ENCODE measurements around the gene GALNTL6. TPM values are rescaled to one million over a fixed set of nuclear protein-coding genes. Genes with fewer than 3 reads are reported as not detected.

The GALNTL6 gene
- total and polyA plus RNA-seq, 2 experiments from 2014 or later = 0.38 to 0.40 TPM

DNA sequence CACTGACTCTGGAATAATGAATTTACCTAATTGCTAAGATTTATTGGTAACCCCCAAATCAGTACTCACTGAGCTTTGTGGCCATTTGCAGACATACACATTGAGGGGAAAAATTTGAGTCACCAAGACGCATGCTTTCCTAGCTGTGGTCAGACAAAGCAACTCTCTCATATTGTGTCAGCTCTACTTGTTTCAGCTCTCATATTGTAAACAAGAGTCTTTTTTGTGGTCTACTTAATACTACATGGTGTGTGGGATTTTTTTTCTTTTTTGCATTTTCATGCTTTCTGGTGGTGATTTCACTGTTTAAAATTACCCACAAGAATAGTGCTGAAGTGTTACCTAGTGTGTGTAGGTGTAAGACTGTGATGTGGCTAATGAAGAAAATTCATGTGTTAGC, 927.2 kb downstream of the GALNTL6 start (continued):
- no peak for TF ChIP-seq ZNF462 (CRISPR knock-in tag; IDR thresholded peaks at IDR 0.05)

GRCh38 chr4:172750910-172751309, 937.7 kb downstream of the GALNTL6 start:
- Mint-ChIP-seq H3K4me1 (peaks cover 5% of the 10 kb centered on the region; the same call in 2 of the 3 replicates), H3K27me3 (ENCODE audit: insufficient read depth, low read depth, poor library complexity) (peaks cover 2% of the 10 kb centered on the region), H3K4me3 (no peak overlapping the region), H3K9me3 (no peaks in the 10 kb centered on the region; the same call in 2 of the 3 replicates), H3K27ac (no peak overlapping the region), H3K36me3 (ENCODE audit: low read depth) (no peaks in the 10 kb centered on the region)
- Histone ChIP-seq H3K79me2 (replicated peaks; ENCODE audit: insufficient read depth) (no peaks in the 10 kb centered on the region), H3K36me3 (ENCODE audit: insufficient read depth) (no peaks in the 10 kb centered on the region), H3K27me3 (ENCODE audit: insufficient read depth) (no peaks in the 10 kb centered on the region), H3K4me2 (no peak overlapping the region), H3F3A (replicated peaks; ENCODE audit: low read depth) (no peaks in the 10 kb centered on the region), H3K9me2 (ENCODE audit: insufficient read depth) (no peaks in the 10 kb centered on the region), H3K4me3 (no peak overlapping the region), H2AFZ (no peak overlapping the region), H3K4me1 (ENCODE audit: insufficient read depth) (peaks cover 14% of the 10 kb centered on the region), H4K20me1 (replicated peaks; ENCODE audit: insufficient read depth) (no peaks in the 10 kb centered on the region), H3K27ac (ENCODE audit: low read depth) (no peak overlapping the region)
- ATAC-seq (no peak), DNase-seq (ENCODE audit: low spot score) (no peak)
- TF ChIP-seq POLR2AphosphoS5 (IDR thresholded peaks at IDR 0.05; ENCODE audit: low read depth) = no peak
- TF ChIP-seq, protein P1, sequence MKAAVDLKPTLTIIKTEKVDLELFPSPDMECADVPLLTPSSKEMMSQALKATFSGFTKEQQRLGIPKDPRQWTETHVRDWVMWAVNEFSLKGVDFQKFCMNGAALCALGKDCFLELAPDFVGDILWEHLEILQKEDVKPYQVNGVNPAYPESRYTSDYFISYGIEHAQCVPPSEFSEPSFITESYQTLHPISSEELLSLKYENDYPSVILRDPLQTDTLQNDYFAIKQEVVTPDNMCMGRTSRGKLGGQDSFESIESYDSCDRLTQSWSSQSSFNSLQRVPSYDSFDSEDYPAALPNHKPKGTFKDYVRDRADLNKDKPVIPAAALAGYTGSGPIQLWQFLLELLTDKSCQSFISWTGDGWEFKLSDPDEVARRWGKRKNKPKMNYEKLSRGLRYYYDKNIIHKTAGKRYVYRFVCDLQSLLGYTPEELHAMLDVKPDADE (IDR thresholded peaks at IDR 0.05) = no peak
- TF ChIP-seq EZH2phosphoT487 (IDR thresholded peaks at IDR 0.05; ENCODE audit: unreplicated experiment) = no peak
- TF ChIP-seq EZH2 (IDR thresholded peaks at IDR 0.05; ENCODE audit: low read depth, unreplicated experiment) = no peak
- TF ChIP-seq CTCF (conservative IDR thresholded peaks at IDR 0.05; ENCODE audit: low read depth in 2 of 2) = no peak
- no peak for TF ChIP-seq ZNF331 (CRISPR knock-in tag; IDR thresholded peaks at IDR 0.05; ENCODE audit: low read depth)
- TF ChIP-seq JUNB (IDR thresholded peaks at IDR 0.05; ENCODE audit: unreplicated experiment) = no peak
- no peak for TF ChIP-seq STAT1 (IDR thresholded peaks at IDR 0.05; ENCODE audit: unreplicated experiment)
- TF ChIP-seq CREB1 (CRISPR knock-in tag; IDR thresholded peaks at IDR 0.05; ENCODE audit: low read depth) = no peak
- TF ChIP-seq REST (IDR thresholded peaks at IDR 0.05; ENCODE audit: unreplicated experiment) = no peak
